Lower leg skin (tissue), 4 donors: ENCODE results near the gene ARHGAP29. TPM values are rescaled to one million over a fixed set of nuclear protein-coding genes. Genes with fewer than 3 reads are reported as not detected.

Source experiments
- DNase-seq, 2 donors: peaks; one replicate each; pipeline ENCODE4 v3.0.0-alpha.2; 2019; ENCODE audit warnings: low spot score in 2 of 2
- H3K4me3 ChIP-seq: fragments of 200-600 bp; sonication (generic); 2 replicates; pipeline ENCODE4 v1.5.1; 2017; ENCODE audit warnings: mild to moderate bottlenecking, low read depth; ENCODE audit not compliant: poor library complexity, severe bottlenecking
- CTCF ChIP-seq, 3 donors: fragments of 450-650 bp; IDR thresholded peaks; one replicate each; pipeline ENCODE4 v1.5.1; 2016; ENCODE audit warnings: antibody characterized with exemption in 3 of 3, mild to moderate bottlenecking in 3 of 3, moderate library complexity in 2 of 3
- POLR2A ChIP-seq, 2 donors: fragments of 450-650 bp; IDR thresholded peaks; one replicate each; pipeline ENCODE4 v1.6.1; 2016 to 2017; ENCODE audit warnings: antibody characterized with exemption in 2 of 2, mild to moderate bottlenecking in 1 of 2, moderate library complexity in 1 of 2
- WGBS, 2 donors: methylation state at CpG; one replicate each; pipeline ENCODE4 v1.1.5; 2018; 5-methylcytosine and 5-hydroxymethylcytosine counted together
- intact Hi-C: fragments of 100-400 bp; cut with DNase I; formaldehyde crosslinking; loops from one replicate; pipeline ENCODE4 v1.15.0; 2023; ENCODE audit warnings: low total_unique reads
- total RNA-seq, 4 donors: library from RNA; depleted of rRNA; stranded (reverse); fragments of >200 nt; gene quantifications; one replicate each; pipeline ENCODE4 v1.1.0, GENCODE V29; 2016

Gene ARHGAP29
- total RNA-seq, 4 donors from 2014 or later = 30.1 to 49.5 (median 33.9) TPM

DNA sequence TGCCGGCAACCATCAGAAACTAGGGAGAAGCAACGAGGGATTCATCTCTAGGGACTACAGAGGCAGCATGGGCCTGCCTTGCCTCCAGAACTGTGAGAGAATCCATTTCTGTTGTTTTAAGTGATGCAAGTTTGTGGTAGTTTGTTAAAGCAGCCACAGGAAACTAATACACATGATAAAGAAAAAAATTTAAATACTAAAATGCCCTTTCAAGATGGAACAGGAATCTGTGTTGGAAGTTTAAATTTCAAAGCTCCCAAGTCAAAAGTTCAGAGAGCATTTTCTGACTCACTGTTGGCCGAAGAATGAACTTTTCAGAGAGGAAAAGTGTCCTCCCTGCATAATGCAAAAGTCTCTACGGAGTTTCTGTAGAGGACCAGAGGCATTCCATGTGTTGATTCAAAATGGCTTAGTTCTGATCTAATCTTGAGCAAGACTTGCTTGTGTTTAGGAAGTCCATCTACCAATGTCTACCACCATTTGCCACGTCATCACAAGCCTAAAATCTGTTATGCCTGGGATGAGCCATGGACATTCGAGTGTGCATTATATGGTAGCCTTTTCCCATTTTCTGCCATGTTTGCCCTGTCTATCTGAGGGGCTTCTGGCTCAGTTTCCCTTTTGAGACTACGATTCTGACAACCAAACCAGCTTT is 22.4 kb upstream of the ARHGAP29 start:
- intact Hi-C loops = no loop called here
- no peak overlapping the region for H3K4me3 ChIP-seq
- no peak for DNase-seq
- no peak for TF ChIP-seq POLR2A (IDR thresholded peaks at IDR 0.05)
- no peak for TF ChIP-seq CTCF (IDR thresholded peaks at IDR 0.05)
- WGBS, 2 donors = 87 to 89% methylated on average over 7 of the region's 7 CpGs

- no peak for TF ChIP-seq POLR2A (IDR thresholded peaks at IDR 0.05)
- no peak for TF ChIP-seq CTCF (IDR thresholded peaks at IDR 0.05)
- intact Hi-C loops = no loop called here
Observed at GRCh38 chr1:94258873-94259331, 21.5 kb upstream of the ARHGAP29 start.

DNA sequence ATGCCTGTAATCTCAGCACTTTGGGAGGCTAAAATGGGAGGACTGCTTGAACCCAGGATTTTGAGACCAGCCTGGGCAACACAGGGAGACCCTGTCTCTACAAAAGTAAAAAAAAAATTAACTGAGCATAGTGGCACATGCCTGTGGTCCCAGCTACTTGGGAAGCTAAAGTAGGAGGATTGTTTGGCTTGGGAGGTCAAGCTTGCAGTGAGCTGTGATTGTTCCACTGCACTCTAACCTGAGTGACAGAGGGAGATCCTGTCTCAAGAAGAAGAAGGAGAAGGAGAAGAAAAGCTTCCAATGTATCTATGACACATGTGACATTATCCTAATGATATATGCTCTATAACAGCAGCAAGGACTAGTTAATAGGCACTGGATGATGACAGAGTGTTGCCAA is 20.1 kb upstream of the ARHGAP29 start:
- TF ChIP-seq POLR2A (IDR thresholded peaks at IDR 0.05) = no peak
- no peak for TF ChIP-seq CTCF (IDR thresholded peaks at IDR 0.05)
- intact Hi-C loops = no loop called here
- no peak overlapping the region for H3K4me3 ChIP-seq

More at GRCh38 chr1:94258873-94259331, 21.5 kb upstream of the ARHGAP29 start:
- DNase-seq = peak; percentile 86 to 95
- no peak overlapping the region for H3K4me3 ChIP-seq

GRCh38 chr1:94255476-94255875 is 18.1 kb upstream of the ARHGAP29 start:
- TF ChIP-seq POLR2A (IDR thresholded peaks at IDR 0.05) (no peak), CTCF (IDR thresholded peaks at IDR 0.05) (no peak)
- intact Hi-C loops = no loop called here
- DNase-seq = no peak
- WGBS, 2 donors = 53 to 63% methylated on average over 2 of the region's 2 CpGs
- no peak overlapping the region for H3K4me3 ChIP-seq

More for the DNA sequence above, 20.1 kb upstream of the ARHGAP29 start:
- no peak for DNase-seq

DNA sequence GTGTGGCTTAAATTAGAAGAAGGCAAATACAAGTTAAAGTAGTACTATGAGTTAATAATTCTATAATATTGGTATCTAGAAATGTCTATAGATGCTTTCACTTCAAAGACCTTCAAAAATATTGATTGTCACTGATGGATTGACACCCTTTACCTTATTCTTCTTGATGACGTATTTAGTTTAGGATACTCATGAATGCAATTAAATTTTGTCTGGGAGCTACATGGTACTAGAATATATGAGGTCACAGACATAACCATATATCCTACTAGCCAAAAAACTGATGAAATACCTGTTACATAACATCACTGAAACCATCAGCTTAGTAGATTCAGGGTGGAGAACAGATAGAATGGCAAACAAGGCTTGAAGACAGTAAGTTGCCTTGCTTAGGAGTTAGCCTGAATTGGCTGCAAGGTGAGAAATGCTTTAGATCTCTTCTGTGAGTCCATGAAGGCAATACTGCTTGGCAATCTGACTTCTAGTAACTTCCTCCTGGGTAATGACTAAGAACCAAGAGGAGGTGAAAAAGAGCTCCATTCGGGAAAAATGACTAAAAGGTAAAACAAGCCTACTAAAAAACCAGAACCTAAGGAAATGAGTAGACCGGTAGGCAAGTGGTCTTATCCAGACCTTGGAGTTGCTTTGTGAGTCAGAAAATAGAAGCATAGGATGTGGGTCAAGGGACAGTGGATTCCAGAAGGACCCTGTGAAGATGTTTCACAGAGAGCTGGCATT is 16.9 kb upstream of the ARHGAP29 start:
- no peak for TF ChIP-seq CTCF (IDR thresholded peaks at IDR 0.05)
- TF ChIP-seq POLR2A (IDR thresholded peaks at IDR 0.05) = no peak
- intact Hi-C loops = no loop called here
- WGBS, 2 donors = 71 to 75% methylated on average over 3 of the region's 3 CpGs
- no peak overlapping the region for H3K4me3 ChIP-seq
- DNase-seq = no peak
